Muscle of leg (tissue), 11 donors: ENCODE results near the gene LCN9. TPM values are rescaled to one million over a fixed set of nuclear protein-coding genes. Genes with fewer than 3 reads are reported as not detected.

Experiments used
- DNase-seq: peaks from one replicate; pipeline ENCODE4 v3.0.0; 2013
- H3K27ac ChIP-seq: one replicate; pipeline ENCODE4 v1.5.1; 2013; ENCODE audit warnings: mild to moderate bottlenecking, low read length, control low read depth
- H3K27me3 ChIP-seq: one replicate; pipeline ENCODE4 v1.6.1; 2013; ENCODE audit warnings: low read length; ENCODE audit not compliant: control insufficient read depth, insufficient read depth
- H3K36me3 ChIP-seq: one replicate; pipeline ENCODE4 v1.6.1; 2013; ENCODE audit warnings: low read length; ENCODE audit not compliant: control insufficient read depth, insufficient read depth
- H3K4me1 ChIP-seq: one replicate; pipeline ENCODE4 v1.6.1; 2013; ENCODE audit warnings: low read length; ENCODE audit not compliant: control insufficient read depth, insufficient read depth
- H3K4me3 ChIP-seq: one replicate; pipeline ENCODE4 v1.5.1; 2013; ENCODE audit warnings: low read length, control low read depth
- H3K9me3 ChIP-seq: replicated peaks from 2 replicates; pipeline ENCODE4 v1.6.1; 2013; ENCODE audit warnings: low read depth, low read length; ENCODE audit not compliant: control insufficient read depth
- WGBS: methylation state at CpG from one replicate; pipeline ENCODE4 v1.1.5; 2013; ENCODE audit warnings: missing lambda C conversion rate; ENCODE audit not compliant: insufficient coverage; 5-methylcytosine and 5-hydroxymethylcytosine counted together
- polyA plus RNA-seq, 8 donors: library from polyadenylated mRNA; unstranded; fragments of 120-200 nt; gene quantifications; one replicate each; pipeline versions ENCODE4 v1.2.1 to v1.2.3, GENCODE V29; 2013; ENCODE audit warnings: inconsistent platforms in 1 of 8, low replicate concordance in 1 of 8; ENCODE audit not compliant: insufficient read length in 8 of 8, insufficient read depth in 1 of 8
- total RNA-seq: library from RNA; stranded (reverse); fragments of 120-200 nt; gene quantifications from one replicate; pipeline ENCODE4 v1.2.4, GENCODE V29; 2013

The LCN9 gene
- total and polyA plus RNA-seq, 9 donors, result not detected

GRCh38 chr9:135706288-135706687 lies 43.2 kb downstream of the LCN9 start:
- no peak for DNase-seq
- Histone ChIP-seq H3K4me3 (no peak overlapping the region), H3K27ac (no peak overlapping the region), H3K4me1 (peaks cover 77% of the 10 kb centered on the region), H3K9me3 (no peaks in the 10 kb centered on the region), H3K36me3 (peaks cover 6% of the 10 kb centered on the region), H3K27me3 (peaks cover 20% of the 10 kb centered on the region)
- WGBS, result 73% methylated on average over 9 of the region's 9 CpGs

- H3K36me3 ChIP-seq, result peaks cover 6% of the 10 kb centered on the region
- H3K4me1 ChIP-seq, result peaks cover 78% of the 10 kb centered on the region
- no peak overlapping the region for H3K4me3 ChIP-seq
- 24% methylated on average over 21 of the region's 23 CpGs for WGBS
- H3K27me3 ChIP-seq, result peaks cover 15% of the 10 kb centered on the region
- peak overlapping the region; percentile 65 for H3K27ac ChIP-seq
- peak; percentile 55 for DNase-seq
- no peaks in the 10 kb centered on the region for H3K9me3 ChIP-seq
Observed at GRCh38 chr9:135707252-135708138, 44.4 kb downstream of the LCN9 start.

GRCh38 chr9:135708164-135708563 lies 45.1 kb downstream of the LCN9 start:
- Histone ChIP-seq H3K9me3 (no peaks in the 10 kb centered on the region), H3K27ac (no peak overlapping the region), H3K4me1 (peaks cover 78% of the 10 kb centered on the region), H3K36me3 (peaks cover 6% of the 10 kb centered on the region), H3K4me3 (no peak overlapping the region), H3K27me3 (peaks cover 15% of the 10 kb centered on the region)
- 80% methylated on average over 1 of the region's 4 CpGs for WGBS
- DNase-seq, result no peak

DNA sequence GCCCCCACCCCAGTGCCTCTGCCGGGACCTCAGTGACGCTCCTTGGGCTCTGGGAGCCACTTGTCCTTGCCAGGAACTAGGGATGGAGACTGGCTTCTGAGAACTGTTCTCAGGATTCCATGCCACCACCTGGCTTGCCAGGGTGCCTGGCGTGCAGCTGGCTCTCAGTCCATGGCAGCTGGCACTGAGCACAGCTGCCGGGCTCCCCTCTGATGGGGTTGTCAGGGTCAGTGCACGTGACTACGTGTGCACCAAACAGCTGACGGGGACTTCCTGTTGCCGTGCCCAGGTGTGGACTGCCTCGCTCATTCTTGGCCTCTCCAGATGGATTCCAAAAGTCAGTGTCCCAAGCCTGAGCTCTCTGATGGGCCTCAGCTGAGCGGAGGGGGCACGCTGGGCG lies 48.3 kb downstream of the LCN9 start:
- peaks cover 6% of the 10 kb centered on the region for H3K36me3 ChIP-seq
- H3K4me1 ChIP-seq, result peaks cover 53% of the 10 kb centered on the region
- peaks cover 36% of the 10 kb centered on the region for H3K27me3 ChIP-seq
- H3K4me3 ChIP-seq, result no peak overlapping the region
- H3K9me3 ChIP-seq, result no peaks in the 10 kb centered on the region
- 60% methylated on average over 12 of the region's 12 CpGs for WGBS
- DNase-seq, result peak; percentile 65
- H3K27ac ChIP-seq, result no peak overlapping the region

DNA sequence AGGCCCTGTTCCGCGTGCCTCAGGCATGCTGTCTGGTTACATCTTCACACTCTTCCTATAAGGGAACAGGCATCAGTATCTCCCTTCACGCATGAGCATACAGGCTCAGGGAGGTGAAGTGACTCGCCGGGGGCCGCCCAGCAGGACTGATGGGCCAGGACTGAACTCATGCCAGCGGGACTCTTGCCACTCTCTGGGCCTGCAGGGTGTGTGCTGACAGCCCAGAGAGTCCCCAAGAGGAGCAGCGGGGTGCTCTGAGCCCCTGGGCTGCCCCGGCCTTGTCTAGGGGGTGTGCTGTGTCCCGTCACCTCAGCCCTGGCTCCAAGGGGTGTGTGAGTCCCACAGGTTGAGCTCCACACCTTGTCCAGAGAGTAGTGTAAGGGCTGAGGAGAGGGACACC lies 48.8 kb downstream of the LCN9 start:
- Histone ChIP-seq H3K27me3 (peaks cover 36% of the 10 kb centered on the region), H3K4me3 (no peak overlapping the region), H3K9me3 (no peaks in the 10 kb centered on the region), H3K4me1 (peaks cover 48% of the 10 kb centered on the region), H3K36me3 (peaks cover 6% of the 10 kb centered on the region), H3K27ac (no peak overlapping the region)
- 45% methylated on average over 6 of the region's 10 CpGs for WGBS
- no peak for DNase-seq

GRCh38 chr9:135712613-135713295 lies 49.6 kb downstream of the LCN9 start:
- Histone ChIP-seq H3K27ac (no peak overlapping the region), H3K4me3 (no peak overlapping the region), H3K4me1 (peaks cover 39% of the 10 kb centered on the region), H3K9me3 (no peaks in the 10 kb centered on the region), H3K36me3 (peaks cover 6% of the 10 kb centered on the region), H3K27me3 (peaks cover 36% of the 10 kb centered on the region)
- WGBS, result 17% methylated on average over 13 of the region's 16 CpGs
- peak; percentile 86 for DNase-seq

DNA sequence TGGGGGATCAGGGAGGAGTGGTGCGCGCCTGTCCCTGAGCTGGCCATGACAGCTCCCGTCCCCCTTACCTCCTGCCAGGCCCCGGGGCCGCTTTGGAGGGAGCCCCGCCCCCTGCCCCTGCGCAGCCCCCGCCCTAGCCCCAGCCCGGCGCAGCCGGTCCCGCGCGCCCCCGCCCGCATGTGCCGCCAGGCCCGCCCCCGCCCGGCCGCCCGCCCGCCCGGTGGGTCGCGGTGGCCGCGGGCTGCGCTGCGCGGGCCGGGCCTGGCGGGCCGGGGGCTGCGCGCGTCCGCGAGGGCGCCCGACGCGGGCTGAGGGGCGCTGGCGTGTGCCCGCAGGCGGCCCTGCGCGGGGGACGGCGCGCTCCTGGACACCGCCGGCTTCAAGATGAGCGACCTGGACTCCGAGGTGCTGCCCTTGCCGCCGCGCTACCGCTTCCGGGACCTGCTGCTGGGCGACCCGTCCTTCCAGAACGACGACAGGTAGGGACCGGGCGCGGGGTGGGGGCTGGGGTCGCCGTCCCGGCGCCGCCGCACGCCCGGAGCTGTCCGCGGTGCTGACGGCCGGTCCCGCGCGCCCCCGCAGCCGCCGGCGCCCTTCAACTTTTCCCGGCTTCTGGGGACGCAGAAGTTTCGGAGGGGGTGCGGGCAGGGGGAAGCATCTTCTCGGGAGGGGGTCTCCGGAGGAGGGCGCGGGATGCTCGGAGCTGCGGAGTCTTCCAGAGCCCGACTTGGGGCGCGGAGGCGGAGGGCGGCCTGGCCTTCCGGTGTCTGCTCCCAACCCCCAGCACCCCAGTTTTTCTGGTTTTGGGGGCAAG lies 51.3 kb downstream of the LCN9 start:
- peak; percentile 34 for DNase-seq
- under 1% methylated on average over 90 of the region's 103 CpGs for WGBS
- peaks cover 38% of the 10 kb centered on the region for H3K4me1 ChIP-seq
- no peak overlapping the region for H3K4me3 ChIP-seq
- H3K9me3 ChIP-seq, result no peaks in the 10 kb centered on the region
- H3K36me3 ChIP-seq, result no peaks in the 10 kb centered on the region
- peaks cover 38% of the 10 kb centered on the region for H3K27me3 ChIP-seq
- no peak overlapping the region for H3K27ac ChIP-seq

DNA sequence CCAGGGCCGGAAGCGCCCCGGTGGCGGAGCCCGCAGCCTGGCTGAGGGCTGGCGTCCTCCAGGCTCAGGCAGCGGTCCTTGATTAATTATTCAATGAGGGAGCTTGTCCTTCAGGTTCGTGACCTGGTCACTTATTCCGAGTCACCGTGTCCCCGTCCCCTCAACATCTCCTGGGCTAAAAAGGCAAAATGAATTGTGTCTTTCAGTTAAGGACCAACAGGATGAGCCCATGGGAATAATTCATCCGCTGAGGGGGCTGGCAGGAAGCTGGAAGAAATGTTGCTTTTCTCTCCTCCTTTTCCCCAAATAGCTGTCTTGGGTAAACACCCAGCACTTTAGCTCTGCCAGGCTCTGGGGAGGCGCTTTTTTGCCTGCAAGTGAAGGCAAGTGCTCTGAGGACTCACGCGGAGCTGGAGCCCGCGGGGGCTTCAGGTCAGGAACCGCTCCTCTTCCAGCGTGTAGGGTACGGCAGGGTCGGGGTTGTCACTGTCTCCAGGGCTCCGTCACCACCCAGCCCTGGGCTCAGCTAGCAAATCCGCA lies 52.0 kb downstream of the LCN9 start:
- WGBS, result 28% methylated on average over 5 of the region's 23 CpGs
- Histone ChIP-seq H3K4me1 (peaks cover 37% of the 10 kb centered on the region), H3K4me3 (no peak overlapping the region)

DNA sequence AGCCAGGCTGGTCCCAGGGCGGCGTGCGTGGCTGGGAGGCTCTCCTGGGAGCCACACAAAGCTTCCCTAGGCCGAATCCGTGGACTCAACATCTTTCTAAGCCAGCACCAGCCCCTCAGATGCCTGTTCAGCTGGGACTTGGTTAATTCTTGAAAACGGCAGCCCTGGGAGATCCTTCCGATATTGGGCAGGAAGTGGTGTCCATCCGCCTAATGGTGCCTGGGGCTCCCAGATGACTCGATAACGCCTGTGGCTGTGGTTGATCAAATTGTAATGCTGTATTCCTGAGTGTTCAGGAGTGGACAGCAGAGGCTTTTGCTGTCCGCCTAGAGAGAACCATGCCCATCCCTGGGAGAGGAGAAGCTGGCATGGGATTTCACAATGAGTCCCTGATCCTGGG lies 52.9 kb downstream of the LCN9 start:
- H3K36me3 ChIP-seq, result no peaks in the 10 kb centered on the region
- peaks cover 28% of the 10 kb centered on the region for H3K4me1 ChIP-seq
- H3K27me3 ChIP-seq, result peaks cover 36% of the 10 kb centered on the region
- H3K4me3 ChIP-seq, result no peak overlapping the region
- H3K27ac ChIP-seq, result no peak overlapping the region
- WGBS, result 71% methylated on average over 8 of the region's 11 CpGs
- DNase-seq, result no peak
- no peaks in the 10 kb centered on the region for H3K9me3 ChIP-seq

More for the DNA sequence above, 52.0 kb downstream of the LCN9 start:
- Histone ChIP-seq H3K27me3 (peaks cover 38% of the 10 kb centered on the region), H3K27ac (no peak overlapping the region), H3K36me3 (no peaks in the 10 kb centered on the region), H3K9me3 (no peaks in the 10 kb centered on the region)
- DNase-seq, result no peak
